GM10266 (cell line): ENCODE results near the gene RAD54L.
"Not testable (repeated sequence)": the region's sequence is repeated elsewhere in the genome, so short reads cannot be mapped to it uniquely, and the experiment has no call there.

ENCODE experiments used
- DNase-seq: peaks from one replicate; pipeline ENCODE4 v3.0.0; 2012; ENCODE audit errors: extremely low spot score
- TF ChIP-seq, protein P1 (sequence below): IDR thresholded peaks from 2 replicates; pipeline ENCODE4 v1.5.1; 2012; ENCODE audit warnings: mild to moderate bottlenecking, low read depth; ENCODE audit not compliant: control insufficient read depth, insufficient read depth; ENCODE audit errors: missing control alignments

RAD54L gene

DNA sequence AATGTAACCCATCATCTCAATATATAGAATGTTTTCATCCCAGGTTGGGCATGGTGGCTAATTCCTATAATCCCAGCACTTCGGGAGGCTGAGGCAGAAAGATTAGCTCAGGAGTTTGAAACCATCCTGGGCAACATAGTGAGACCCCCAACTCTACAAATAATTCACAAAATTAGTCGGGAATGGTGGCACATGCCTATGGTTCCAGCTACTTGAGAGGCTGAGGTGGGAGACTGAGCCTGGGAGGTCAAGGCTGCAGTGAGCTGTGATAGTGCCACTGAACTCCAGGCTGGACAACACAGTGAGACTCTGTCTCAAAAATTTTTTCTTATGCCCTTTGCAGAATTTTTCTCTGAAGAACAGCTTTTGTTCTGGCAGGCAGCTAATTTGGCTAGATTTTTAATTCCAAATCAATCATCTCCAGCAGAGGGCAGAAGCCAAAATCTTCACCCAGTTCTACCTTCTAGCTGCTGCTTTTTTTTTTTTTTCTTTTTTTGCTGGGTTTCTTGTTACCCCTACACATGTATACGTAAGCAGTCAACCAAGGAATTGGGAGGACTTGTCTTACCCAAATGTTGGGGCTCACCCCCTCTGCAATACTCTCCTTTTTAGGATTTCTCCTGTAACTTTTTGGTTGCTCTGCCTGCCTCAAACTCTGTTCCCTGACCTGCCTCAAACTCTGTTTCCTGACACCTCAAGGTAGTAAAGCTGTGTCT, 2.7 kb upstream of the RAD54L start:
- peak; percentile 75 for DNase-seq

DNA sequence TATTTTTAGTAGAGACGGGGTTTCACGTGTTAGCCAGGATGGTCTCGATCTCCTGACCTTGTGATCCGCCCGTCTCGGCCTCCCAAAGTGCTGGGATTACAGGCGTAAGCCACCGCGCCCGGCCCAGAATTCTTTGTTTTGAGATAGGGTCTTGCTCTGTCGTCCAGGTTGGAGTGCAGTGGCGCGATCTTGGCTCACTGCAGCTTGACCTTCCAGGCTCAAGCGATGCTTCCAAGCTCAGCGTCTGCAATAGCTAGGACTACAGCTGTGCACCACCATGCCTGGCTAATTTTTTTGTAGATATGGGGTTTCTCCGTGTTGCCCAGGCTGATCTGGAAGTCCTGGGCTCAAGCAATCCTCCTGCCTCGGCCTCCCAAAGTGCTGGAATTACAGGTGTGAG, 1.4 kb upstream of the RAD54L start:
- not testable (repeated sequence) for DNase-seq

More for the DNA sequence above, 2.7 kb upstream of the RAD54L start:
- TF ChIP-seq, protein P1, sequence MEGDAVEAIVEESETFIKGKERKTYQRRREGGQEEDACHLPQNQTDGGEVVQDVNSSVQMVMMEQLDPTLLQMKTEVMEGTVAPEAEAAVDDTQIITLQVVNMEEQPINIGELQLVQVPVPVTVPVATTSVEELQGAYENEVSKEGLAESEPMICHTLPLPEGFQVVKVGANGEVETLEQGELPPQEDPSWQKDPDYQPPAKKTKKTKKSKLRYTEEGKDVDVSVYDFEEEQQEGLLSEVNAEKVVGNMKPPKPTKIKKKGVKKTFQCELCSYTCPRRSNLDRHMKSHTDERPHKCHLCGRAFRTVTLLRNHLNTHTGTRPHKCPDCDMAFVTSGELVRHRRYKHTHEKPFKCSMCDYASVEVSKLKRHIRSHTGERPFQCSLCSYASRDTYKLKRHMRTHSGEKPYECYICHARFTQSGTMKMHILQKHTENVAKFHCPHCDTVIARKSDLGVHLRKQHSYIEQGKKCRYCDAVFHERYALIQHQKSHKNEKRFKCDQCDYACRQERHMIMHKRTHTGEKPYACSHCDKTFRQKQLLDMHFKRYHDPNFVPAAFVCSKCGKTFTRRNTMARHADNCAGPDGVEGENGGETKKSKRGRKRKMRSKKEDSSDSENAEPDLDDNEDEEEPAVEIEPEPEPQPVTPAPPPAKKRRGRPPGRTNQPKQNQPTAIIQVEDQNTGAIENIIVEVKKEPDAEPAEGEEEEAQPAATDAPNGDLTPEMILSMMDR = peak; percentile 33

DNA sequence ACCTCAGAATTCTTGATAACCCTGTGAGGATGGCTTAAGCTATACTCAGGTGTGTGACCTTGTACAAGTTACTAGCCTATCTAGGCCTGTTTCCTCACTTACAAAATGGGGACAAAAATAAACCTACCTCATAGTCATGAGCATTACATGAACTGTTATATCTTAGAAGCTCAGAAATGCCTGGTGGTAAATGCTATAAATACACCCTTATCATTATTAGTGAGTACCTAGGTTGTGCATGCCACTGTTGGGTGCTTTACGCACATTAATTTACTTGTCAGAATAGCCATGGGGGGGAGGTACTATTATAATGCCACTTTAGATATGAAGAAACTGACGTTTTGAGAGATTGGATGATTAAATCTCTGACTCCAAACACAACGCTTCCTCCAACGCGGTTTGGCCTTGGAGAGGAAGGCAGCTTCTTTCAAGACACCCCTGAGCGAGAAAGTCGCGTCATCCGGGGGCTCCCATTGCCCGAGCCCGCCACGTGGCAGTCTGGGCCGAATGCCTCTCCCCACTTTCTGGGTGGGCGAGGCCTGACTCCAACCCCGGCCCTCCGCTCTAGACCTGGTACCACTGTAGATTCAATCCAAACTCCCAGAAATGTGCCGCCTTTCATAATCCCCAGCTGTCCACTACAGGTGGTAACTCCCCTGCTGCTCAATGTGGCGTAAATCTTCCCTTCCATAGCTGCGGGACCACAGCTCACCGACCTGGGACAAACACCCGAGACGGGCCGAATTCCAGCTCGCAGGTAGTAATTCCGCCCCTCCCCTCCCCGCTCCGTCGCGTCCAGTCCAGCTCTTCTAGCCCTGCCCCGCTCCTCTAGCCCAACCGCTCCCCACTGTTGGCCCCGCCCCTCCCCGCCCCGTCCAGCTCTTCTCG, 771 bp upstream of the RAD54L start:
- peak; percentile 66 for DNase-seq
- TF ChIP-seq, protein P1 = no peak

DNA sequence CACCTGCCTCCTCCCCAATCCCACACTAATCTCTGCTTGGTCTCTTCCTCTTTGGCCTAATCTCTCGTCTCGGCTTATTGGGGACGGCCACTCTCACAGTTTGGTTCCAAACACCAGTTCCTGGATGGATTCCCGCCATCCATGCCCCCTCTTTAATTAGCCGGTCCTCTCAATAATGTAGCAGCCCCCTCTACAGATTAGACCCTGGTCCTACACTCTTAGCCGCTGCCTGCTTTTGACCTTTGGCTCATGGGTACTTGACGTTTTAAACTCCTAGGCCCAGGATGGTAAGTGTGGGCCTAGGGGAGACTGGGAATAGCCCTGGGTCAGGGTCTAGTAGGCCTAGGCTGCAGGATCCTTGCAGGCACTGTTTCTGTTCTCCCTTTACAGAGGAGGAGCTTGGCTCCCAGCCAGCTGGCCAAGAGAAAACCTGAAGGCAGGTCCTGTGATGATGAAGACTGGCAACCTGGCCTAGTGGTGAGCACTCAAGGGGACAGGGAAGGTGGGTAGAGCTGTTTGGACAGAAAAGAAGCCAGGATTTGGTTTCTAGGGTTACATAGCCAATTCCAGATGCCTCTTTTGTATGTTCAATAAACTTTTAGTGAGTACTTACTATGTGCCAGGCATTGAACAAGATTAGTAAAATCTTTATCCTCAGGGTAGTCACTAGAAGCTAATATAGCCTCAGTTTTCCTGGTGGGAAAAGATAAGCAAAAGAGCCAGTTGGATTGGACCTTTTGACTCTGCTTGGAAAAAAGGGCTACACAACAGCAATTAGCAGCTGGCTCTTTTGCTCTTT, 758 bp downstream of the RAD54L start:
- DNase-seq = no peak
- TF ChIP-seq, protein P1 = peak; percentile 10

DNA sequence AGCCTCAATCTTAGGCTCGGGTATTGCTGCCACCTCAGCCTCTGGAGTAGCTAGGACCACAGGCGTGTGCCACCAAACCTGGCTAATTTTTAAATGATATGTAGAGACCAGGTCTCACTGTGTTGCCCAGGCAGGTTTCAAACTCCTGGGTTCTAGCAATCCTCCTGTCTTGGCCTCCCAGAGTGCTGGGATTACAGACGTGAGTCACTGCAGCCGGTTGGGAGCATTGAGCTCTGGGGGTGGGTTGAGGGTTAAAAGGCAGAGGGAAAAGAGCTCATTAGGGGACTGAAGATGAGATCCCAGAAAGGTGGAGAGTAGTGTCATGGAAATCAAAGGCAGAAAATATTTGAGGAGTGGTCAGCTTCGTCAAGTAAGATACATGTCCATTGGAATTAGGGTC, 7.1 kb downstream of the RAD54L start:
- TF ChIP-seq, protein P1 = no peak
- no peak for DNase-seq

DNA sequence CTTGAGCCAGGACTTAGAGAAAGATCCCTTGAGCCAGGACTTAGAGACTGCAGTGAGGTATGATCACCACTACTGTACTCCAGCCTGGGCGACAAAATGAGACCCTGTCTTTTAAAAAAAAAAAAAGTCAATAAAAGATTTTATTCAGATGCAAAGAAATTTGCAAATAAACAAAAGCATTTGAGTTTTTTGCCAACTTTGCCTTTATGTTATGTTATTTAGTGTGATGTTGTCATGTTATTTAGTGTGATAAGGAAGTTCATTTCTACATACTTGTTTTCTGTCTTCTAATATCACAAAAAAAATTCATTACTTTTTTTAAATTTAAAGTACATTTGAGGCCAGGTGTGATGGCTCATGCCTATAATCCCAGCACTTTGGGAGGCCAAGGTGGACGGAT, 9.0 kb downstream of the RAD54L start:
- TF ChIP-seq, protein P1 = no peak
- no peak for DNase-seq

DNA sequence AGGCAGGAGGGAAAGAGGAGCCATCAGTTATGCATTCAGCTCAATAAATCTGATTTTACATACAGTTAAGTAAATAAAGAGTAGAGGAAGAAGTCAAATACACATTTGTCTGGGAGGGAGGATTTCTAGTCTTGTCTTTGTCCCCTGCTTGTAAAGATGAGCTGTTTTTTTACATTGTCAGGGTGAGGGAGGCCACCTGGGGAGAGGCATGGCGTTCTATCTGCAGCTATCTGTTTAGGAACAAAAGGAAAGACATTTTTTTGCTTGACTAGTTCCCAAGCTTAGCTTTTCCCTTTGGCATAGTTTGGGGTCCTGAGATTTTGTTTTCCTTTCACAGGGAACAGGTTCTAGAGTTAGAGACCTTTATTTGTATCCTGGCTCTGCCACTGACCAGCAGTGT, 14.9 kb downstream of the RAD54L start:
- TF ChIP-seq, protein P1 = no peak
- DNase-seq = no peak
